Caco-2 (cell line): ENCODE measurements around the gene DIP2A. TPM values are rescaled to one million over a fixed set of nuclear protein-coding genes. Genes with fewer than 3 reads are reported as not detected.

Source experiments
- BruUV-seq: library from RNA; stranded (reverse); fragments of 400-500 nt; replicated peaks from 2 replicates; lab custom pipeline; 2021; lab: Mats Ljungman, UMichigan
- CTCF ChIA-PET: fragments of 300-600 bp; sonication (Branson Sonifier 250); formaldehyde crosslinking; loops from one replicate; lab custom pipeline; 2022; ENCODE audit warnings: antibody characterized with exemption; lab: Charles Lee
- POLR2A ChIA-PET: fragments of 300-600 bp; sonication (Branson Sonifier 250); formaldehyde crosslinking; loops from one replicate; lab custom pipeline; 2022; ENCODE audit warnings: antibody characterized with exemption; lab: Charles Lee
- DNase-seq, 2 experiments: peaks; one replicate each; pipeline versions ENCODE4 v3.0.0 to v3.0.0-alpha.2; 2020 to 2022
- H3K27me3 ChIP-seq: replicated peaks from 2 replicates; pipeline ENCODE4 v1.6.0; 2011; ENCODE audit warnings: low read length; ENCODE audit not compliant: control insufficient read depth, insufficient read depth
- H3K36me3 ChIP-seq: 2 replicates; pipeline ENCODE4 v1.5.1; 2011; ENCODE audit warnings: low read length; ENCODE audit not compliant: control insufficient read depth, insufficient read depth
- H3K4me1 ChIP-seq: fragments of 250-450 bp; sonication (Bioruptor Pico); 2 replicates; pipeline ENCODE4 v1.5.1; 2020; ENCODE audit warnings: mild to moderate bottlenecking
- H3K4me3 ChIP-seq: 2 replicates; pipeline ENCODE4 v1.5.1; 2011; ENCODE audit warnings: low read depth, mild to moderate bottlenecking, control low read depth, low read length
- H3K9me3 ChIP-seq: fragments of 250-450 bp; sonication (Bioruptor Pico); 2 replicates; pipeline ENCODE4 v1.5.1; 2020; ENCODE audit warnings: mild to moderate bottlenecking, moderate library complexity
- H3K27ac Mint-ChIP-seq: one replicate; pipeline ENCODE4 v1.8.0; 2022; ENCODE audit warnings: mixed read lengths; ENCODE audit not compliant: unreplicated experiment
- H3K27me3 Mint-ChIP-seq: one replicate; pipeline ENCODE4 v1.8.0; 2022; ENCODE audit warnings: mixed read lengths; ENCODE audit not compliant: insufficient read depth, unreplicated experiment
- H3K36me3 Mint-ChIP-seq: one replicate; pipeline ENCODE4 v1.8.0; 2022; ENCODE audit warnings: mild to moderate bottlenecking, mixed read lengths; ENCODE audit not compliant: insufficient read depth, unreplicated experiment
- H3K4me1 Mint-ChIP-seq: one replicate; pipeline ENCODE4 v1.8.0; 2022; ENCODE audit warnings: low read depth, mixed read lengths; ENCODE audit not compliant: unreplicated experiment
- H3K4me3 Mint-ChIP-seq: one replicate; pipeline ENCODE4 v1.8.0; 2022; ENCODE audit warnings: mild to moderate bottlenecking, moderate library complexity, mixed read lengths; ENCODE audit not compliant: unreplicated experiment
- H3K9me3 Mint-ChIP-seq: one replicate; pipeline ENCODE4 v1.8.0; 2022; ENCODE audit warnings: mixed read lengths; ENCODE audit not compliant: unreplicated experiment
- CTCF ChIP-seq, 2 experiments: fragments of 200-600 bp in 1 of 2; IDR thresholded peaks; 1 replicate in 1 of 2; 2 replicates in 1 of 2; pipeline versions ENCODE4 v1.5.1 to v1.8.0; 2011 to 2022; ENCODE audit warnings: antibody characterized with exemption in 1 of 2, control low read depth in 1 of 2, inconsistent platforms in 1 of 2, low read depth in 1 of 2, low read length in 1 of 2, mild to moderate bottlenecking in 1 of 2, moderate library complexity in 1 of 2; ENCODE audit not compliant: insufficient read depth in 1 of 2, severe bottlenecking in 1 of 2, unreplicated experiment in 1 of 2
- intact Hi-C: fragments of 100-400 bp; cut with micrococcal nuclease; formaldehyde crosslinking; loops from one replicate; pipeline ENCODE4 v1.10.0; 2022; ENCODE audit not compliant: unreplicated experiment
- total RNA-seq: library from RNA; stranded (reverse); gene quantifications from 2 replicates; pipeline ENCODE4 v1.2.3, GENCODE V29; 2022

The DIP2A gene
- total RNA-seq, 1 experiment from 2014 or later: 44.6 TPM

- Histone ChIP-seq H3K27me3 (no peaks in the 10 kb centered on the region), H3K4me1 (no peaks in the 10 kb centered on the region), H3K36me3 (no peaks in the 10 kb centered on the region; the same call in 1 of the 2 replicates), H3K9me3 (no peaks in the 10 kb centered on the region), H3K4me3 (no peak overlapping the region)
- intact Hi-C loops: no loop called here
- no peaks in the 10 kb centered on the region for H3K27me3 Mint-ChIP-seq
- BruUV-seq: no TSS peak
- H3K27ac Mint-ChIP-seq: no peak overlapping the region
- H3K4me1 Mint-ChIP-seq: no peaks in the 10 kb centered on the region
- no peaks in the 10 kb centered on the region for H3K9me3 Mint-ChIP-seq
- ChIA-PET POLR2A (no interaction called here), CTCF (no interaction called here)
- no peak for DNase-seq
- H3K36me3 Mint-ChIP-seq: peaks cover 27% of the 10 kb centered on the region
- TF ChIP-seq CTCF (IDR thresholded peaks at IDR 0.05; ENCODE audit: insufficient read depth in 1 of 2, low read depth in 1 of 2, low read length in 1 of 2, severe bottlenecking in 1 of 2, unreplicated experiment in 1 of 2): no peak
- H3K4me3 Mint-ChIP-seq: no peak overlapping the region
Measured at GRCh38 chr21:46555678-46556077, 97.0 kb downstream of the DIP2A start.

DNA sequence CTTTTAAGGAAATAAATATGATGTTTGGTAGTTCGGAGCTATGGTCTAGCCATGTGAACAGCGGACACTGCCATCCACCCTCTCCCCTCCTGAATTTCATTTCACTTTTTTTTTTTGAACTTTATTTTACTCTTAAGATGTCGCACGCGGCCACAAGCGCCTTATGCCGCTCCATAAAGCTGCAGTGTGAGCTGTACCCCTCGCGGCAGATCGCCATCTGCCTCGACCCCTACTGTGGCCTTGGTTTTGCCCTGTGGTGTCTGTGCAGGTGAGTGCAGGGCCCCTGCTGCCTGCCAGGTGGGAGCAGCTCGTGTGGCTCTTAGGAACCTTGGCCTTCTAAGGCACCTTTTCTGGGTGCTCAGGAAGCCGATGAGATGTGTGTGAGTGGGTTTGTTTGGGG, 98.1 kb downstream of the DIP2A start:
- Mint-ChIP-seq H3K4me1 (no peaks in the 10 kb centered on the region), H3K36me3 (peaks cover 37% of the 10 kb centered on the region), H3K4me3 (no peak overlapping the region), H3K27me3 (no peaks in the 10 kb centered on the region), H3K27ac (no peak overlapping the region), H3K9me3 (no peaks in the 10 kb centered on the region)
- DNase-seq: no peak
- Histone ChIP-seq H3K27me3 (no peaks in the 10 kb centered on the region), H3K9me3 (no peaks in the 10 kb centered on the region), H3K4me1 (no peaks in the 10 kb centered on the region), H3K36me3 (no peaks in the 10 kb centered on the region), H3K4me3 (no peak overlapping the region)
- POLR2A ChIA-PET: no interaction called here
- no peak for TF ChIP-seq CTCF (IDR thresholded peaks at IDR 0.05; ENCODE audit: insufficient read depth in 1 of 2, low read depth in 1 of 2, low read length in 1 of 2, severe bottlenecking in 1 of 2, unreplicated experiment in 1 of 2)
- intact Hi-C loops: no loop called here
- no TSS peak for BruUV-seq
- CTCF ChIA-PET: no interaction called here

GRCh38 chr21:46557469-46557868, 98.8 kb downstream of the DIP2A start:
- Histone ChIP-seq H3K27me3 (no peaks in the 10 kb centered on the region), H3K4me1 (no peaks in the 10 kb centered on the region), H3K9me3 (no peaks in the 10 kb centered on the region), H3K36me3 (no peaks in the 10 kb centered on the region; the same call in 1 of the 2 replicates), H3K4me3 (no peak overlapping the region)
- no peak overlapping the region for H3K4me3 Mint-ChIP-seq
- H3K9me3 Mint-ChIP-seq: no peaks in the 10 kb centered on the region
- ChIA-PET POLR2A (no interaction called here), CTCF (no interaction called here)
- no peak for TF ChIP-seq CTCF (IDR thresholded peaks at IDR 0.05; ENCODE audit: insufficient read depth in 1 of 2, low read depth in 1 of 2, low read length in 1 of 2, severe bottlenecking in 1 of 2, unreplicated experiment in 1 of 2)
- intact Hi-C loops: no loop called here
- H3K4me1 Mint-ChIP-seq: no peaks in the 10 kb centered on the region
- BruUV-seq: no TSS peak
- H3K36me3 Mint-ChIP-seq: peaks cover 44% of the 10 kb centered on the region
- no peak for DNase-seq
- H3K27ac Mint-ChIP-seq: no peak overlapping the region
- H3K27me3 Mint-ChIP-seq: no peaks in the 10 kb centered on the region
